SHP77 (cell line): ENCODE data around the gene CDT1.

ENCODE experiments used
- DNase-seq, 2 experiments: peaks; one replicate each; lab custom pipeline; 2025; lab: John Stamatoyannopoulos, UW

The CDT1 gene

GRCh38 chr16:88836791-88837190 lies 33.2 kb downstream of the CDT1 start:
- no peak for DNase-seq

DNA sequence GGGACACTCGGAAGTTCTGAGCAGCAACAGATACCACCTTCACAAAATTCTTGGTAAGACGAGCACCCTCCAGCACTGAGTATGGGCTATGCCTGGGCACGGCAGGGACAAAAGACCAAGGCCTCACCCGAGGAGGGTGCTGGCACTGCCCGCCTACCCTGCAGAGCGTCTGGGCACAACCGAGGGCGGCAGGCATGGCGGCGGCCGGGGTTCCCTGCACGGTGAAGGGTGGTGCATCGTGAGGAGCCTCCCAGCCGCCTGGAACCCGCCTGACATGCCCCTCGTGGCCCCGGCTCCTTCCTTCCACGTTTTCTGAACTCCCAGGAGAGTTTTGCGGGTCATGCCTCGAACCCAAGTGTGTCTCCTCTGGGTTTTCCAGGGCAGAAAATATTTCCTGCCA lies 34.2 kb downstream of the CDT1 start:
- DNase-seq, result no peak

GRCh38 chr16:88838566-88838965 lies 35.0 kb downstream of the CDT1 start:
- DNase-seq, result no peak

GRCh38 chr16:88839026-88839529 lies 35.5 kb downstream of the CDT1 start:
- no peak for DNase-seq

DNA sequence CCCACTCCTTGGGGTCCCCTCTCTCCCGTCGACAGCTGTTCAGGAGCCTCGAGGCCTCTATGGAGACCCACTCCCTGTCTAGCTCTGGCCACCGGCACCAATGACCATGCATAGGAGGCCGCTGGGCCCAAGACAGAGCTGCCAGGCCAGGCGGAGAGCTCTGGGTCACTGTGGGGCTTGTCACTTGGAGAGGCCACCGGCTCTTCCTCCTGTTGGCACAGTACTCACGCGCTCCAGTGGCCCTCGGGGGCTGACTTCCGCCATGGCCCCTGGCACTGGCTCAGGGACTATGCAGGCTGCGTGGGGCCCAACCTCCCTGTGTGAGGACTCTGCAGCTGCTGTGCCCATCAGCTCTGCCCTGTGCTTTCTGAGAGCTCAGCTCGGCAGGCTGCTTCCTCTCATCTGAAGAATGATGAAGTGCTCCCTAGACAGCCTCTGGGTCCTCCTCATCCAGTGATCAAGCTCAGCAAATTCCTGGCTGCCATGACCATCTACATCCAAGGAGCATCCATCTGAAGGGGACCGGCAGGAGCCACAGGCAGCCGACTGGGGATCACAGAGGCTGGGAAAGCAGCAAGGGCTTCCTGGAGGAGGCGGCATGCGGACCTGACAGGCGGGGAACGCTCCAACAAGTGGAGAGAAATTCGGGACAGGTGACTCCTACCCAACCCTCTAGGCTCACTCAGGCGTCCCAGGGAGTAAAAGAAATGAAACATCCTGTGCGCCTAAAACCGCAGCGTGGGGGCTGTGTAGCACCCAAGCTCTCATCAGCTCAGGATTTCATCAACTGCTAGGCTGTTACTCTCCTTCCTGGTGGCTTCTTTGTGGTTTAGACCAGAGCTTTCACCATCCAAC lies 36.4 kb downstream of the CDT1 start:
- no peak for DNase-seq

DNA sequence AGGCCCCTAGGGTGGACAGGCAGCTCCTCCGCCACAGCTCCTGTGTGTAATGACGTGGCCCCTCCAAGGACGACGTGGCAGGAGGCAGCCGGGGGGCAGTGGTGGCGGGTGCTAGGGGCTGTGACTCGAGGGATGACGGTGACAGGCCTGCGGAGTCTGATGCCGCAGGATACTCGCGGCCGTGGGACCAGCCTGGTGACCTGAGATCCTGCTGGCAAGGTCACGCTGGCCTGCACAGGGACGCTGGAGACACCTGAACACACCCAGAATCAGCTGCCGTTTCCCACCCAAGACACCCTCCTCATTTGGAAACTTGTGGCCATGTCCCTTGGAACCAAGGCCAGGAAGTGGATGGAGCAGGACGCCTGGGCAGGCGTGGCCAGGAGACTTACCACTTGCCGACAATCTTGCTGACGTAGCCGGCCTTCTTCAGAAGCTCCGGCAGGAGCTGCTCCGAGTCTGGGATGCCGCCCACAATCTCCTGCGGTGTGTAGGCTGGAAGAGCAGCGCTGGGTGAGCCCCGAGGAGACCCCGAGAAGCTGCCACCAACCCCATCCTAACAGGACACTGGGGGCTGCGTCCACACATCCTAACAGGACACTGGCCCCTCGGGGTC lies 37.1 kb downstream of the CDT1 start:
- DNase-seq, result no peak

DNA sequence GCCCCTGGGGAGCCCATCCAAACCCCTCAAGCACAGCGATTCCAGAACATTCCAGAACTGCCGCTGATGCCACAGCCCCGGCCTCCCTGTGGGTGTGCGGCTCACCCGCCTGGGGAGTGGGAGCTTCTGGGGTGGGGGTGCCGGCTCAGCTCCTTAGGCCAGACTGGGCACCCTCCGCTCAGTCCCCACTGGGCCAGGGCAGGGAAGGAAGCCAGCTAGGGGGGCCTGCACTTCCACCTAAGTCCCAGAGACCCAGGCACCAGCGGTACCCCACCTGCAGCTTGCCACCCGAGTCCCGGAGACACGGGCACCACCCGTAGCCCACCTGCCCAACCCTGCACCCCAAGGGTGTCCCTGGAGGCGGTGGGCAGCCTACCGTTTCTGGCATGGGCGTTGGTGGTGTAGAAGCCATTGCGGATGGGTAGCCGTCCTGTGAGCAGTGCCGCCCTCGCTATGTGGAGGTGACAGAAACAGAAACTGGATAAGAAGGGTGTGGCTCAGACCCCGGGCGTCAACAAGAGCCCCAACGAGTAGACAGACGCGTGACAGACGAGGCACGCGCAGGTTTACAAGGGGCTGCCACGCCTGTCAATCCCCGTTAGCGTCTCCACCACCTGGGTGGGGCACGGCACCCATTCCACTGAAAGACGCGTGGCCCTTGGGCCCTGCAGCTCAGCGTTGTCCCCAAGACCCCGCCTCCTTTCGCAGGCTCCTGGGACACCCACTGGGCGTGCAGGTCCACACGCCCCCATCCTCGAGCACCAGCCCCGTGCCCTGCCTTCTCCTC lies 38.1 kb downstream of the CDT1 start:
- DNase-seq, result no peak

GRCh38 chr16:88842308-88842756 lies 38.7 kb downstream of the CDT1 start:
- no peak for DNase-seq

GRCh38 chr16:88842806-88843205 lies 39.2 kb downstream of the CDT1 start:
- DNase-seq, result no peak

DNA sequence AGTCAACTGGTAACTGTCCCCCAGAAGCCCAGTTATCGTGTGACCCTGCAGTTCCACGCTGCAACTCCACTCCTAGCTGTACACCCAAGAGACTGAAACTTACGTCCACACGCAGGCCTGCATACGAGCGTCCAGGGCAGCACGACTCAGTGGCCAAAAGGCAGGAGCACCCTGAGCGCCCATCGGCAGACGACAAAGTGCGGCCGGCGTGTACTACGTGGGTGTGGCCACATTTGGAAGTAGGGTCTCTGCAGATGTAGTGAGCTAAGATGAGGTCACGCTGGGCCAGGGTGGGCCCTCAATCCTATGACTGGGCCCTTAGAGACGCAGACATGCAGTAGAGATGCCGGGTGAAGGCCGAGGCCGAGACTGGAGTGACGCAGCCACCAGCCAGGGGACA lies 39.7 kb downstream of the CDT1 start:
- DNase-seq, result no peak

DNA sequence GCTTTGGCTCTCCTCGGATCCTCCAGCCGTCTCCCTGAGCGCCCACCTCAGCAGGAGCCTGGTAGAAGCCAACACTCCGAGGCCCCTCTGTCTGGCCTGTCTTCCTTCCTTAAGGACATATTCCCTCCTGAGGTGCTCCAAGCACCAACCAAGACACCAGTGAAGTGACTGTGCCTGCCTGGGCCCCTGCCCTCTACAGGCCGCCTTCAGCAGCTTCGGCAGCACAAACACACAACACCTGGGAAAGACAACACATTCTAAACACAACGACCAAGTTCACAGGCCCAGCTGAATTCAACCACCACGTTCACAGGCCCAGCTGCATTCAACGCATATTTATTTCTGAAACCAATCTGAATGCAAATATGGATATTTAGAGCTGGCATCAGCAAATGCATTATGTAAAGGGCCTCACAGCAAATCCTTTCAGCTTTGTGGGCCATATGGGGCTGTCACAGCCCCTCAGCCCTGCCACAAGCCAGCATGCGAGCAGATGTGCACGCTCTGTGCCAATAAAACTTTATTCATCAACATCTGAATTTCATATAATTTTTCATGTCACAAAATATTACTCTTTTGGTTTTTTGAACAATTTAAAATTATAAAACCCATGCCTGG lies 40.9 kb downstream of the CDT1 start:
- no peak for DNase-seq

DNA sequence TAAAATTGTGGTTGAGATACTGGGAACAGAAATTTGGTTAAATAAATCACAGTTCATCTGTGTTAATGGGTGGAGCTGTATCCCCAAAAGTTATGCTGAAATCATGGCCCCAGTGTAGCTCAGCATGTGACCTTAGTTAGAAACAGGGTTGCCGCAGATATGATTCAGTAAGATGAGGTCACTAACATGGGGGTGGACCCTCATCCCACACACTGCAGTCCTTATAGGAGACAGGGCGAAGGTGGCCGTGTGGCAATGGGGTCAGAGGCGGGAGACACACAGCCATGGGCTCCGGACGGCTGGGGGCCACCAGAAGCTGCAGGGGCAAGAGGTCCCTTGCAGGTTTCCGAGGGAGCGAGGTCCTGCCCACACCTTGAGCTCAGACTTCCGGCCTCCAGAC lies 42.5 kb downstream of the CDT1 start:
- no peak for DNase-seq

DNA sequence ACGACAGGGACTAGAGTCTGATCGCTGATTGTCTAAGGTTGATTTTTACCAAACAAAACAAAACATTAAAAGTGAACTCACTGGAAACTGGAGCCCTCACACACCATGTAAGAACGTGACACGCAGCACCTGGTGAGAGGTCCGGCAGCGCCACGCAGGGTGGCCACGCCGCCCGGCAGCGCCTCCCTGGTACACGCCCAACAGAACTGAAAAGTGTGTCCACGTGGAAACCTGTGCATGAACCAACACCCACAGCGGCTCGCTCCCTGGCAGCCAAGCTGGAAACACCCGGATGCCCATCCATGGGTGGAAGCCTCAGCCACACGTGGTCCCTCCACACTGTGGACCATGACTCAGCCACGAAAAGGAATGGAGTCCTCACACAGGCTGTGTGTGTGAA lies 44.1 kb downstream of the CDT1 start:
- DNase-seq, result no peak

- DNase-seq, result no peak
Observed at GRCh38 chr16:88848557-88848956, 45.0 kb downstream of the CDT1 start.

- DNase-seq, result no peak
Observed at GRCh38 chr16:88850531-88851199, 47.1 kb downstream of the CDT1 start.

DNA sequence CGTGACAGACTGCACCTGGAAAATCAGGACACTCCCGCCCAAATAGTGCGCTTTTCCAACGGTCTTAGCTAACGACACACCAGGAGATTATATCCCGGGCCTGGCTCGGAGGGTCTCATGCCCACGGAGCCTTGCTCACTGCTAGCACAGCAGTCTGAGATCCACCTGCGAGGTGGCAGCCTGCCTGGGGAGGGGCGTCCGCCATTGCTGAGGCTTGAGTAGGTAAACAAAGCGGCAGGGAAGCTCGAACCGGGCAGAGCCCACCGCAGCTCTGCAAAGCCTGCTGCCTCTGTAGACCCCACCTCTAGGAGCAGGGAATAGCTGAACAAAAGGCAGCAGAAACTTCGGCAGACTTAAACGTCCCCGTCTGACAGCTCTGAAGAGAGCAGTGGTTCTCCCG lies 48.0 kb downstream of the CDT1 start:
- DNase-seq, result no peak

DNA sequence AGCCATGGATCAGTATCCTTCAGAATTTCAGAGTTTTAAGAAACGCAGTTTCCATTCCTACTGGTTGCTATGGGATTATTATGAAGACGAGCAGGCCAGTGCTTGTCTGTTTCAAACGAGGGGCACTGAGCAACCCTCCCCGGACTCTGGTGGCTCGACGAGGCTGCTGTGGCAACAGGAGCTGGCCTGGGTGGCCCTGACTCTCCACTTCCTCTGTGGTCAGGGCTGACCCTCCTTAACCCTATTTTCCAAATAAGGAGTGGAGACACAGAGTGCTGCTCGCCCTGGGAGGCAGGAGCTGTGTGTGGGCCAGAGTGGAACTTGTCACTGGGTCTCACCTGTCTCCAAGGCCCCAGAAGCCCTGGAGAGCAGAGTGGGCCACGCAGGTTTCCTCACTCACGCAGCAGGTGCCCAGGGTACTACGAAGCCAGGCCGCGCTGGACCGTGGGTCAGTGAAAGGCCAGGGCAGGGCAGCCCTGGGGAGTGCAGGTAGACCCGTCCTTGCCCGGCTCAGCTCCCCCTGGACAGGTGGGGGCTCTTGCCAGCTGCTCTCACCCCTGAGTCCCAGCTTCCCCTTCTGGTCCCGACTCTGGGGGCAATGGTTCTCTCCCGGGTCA lies 49.8 kb downstream of the CDT1 start:
- DNase-seq, result no peak

DNA sequence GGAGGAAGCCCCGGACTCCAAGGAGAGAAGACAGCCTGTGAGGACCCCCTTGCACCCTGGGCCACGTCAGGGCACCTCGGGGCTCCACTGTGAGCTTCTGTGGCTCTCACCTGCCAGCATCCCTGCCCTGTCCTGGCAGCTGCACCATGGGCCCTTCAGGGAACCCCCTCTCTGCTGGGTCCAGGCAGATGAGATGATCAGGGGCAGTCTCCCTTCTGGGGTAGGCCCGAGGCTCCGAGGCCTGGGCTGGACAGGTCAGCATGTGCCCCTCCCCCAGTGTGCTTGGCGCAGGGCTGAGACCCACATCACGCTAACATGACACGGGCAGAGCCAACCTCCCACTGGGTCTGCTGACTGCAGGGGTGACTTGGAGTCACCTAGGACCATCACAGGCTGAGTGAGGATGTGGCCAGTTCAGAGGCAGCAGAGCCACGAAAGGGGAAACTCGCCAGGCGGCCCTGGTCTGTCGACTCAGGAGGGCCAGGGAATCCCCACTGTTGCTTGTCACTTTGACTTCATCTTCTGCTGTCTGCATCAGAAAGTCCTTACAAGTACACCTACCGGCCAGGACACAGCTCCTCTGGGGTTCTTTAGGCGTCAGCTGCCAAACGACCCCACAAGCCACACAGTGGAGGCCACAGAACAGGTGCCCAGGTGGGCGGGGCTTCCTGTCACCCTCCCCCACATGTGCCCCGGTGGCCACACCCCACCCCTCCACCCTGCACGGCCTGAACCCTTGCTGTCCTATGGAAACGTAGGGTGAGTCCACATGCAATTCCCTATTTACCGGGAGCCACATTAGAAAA lies 50.9 kb downstream of the CDT1 start:
- DNase-seq, result no peak

- no peak for DNase-seq
Observed at GRCh38 chr16:88855176-88855575, 51.6 kb downstream of the CDT1 start.

DNA sequence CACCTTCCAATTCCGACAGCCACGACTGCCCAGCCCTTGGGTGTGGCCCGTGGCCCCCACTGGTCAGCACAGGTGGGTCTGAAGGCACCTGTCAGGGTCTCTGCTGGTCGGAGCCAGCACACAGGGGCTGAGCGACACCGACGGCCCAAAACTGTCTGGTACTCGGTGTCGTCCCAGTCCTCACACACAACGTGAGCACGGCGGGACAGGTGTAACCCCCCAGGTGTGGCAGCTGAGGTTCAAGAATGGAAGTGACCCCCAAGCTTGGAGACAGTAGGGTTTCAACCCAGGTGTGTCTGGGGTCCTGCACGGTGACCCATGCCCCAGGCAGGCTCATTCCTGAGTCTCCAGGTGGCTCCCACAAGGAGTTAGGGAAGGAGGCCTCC lies 52.1 kb downstream of the CDT1 start:
- DNase-seq, result no peak
